GM18909 (cell line): ENCODE results near the gene DSCAM.

Experiments used
- ATAC-seq: cut with Tn5 transposase; IDR thresholded peaks from one replicate; pipeline ENCODE4 v1.9.1; 2021; ENCODE audit warnings: mild to moderate bottlenecking; ENCODE audit not compliant: unreplicated experiment, poor library complexity

Gene DSCAM

GRCh38 chr21:40567501-40567900, 279.5 kb downstream of the DSCAM start:
- ATAC-seq = no peak

GRCh38 chr21:40566486-40566885, 280.5 kb downstream of the DSCAM start:
- no peak for ATAC-seq

GRCh38 chr21:40564318-40564717, 282.6 kb downstream of the DSCAM start:
- no peak for ATAC-seq

GRCh38 chr21:40563900-40564299, 283.1 kb downstream of the DSCAM start:
- no peak for ATAC-seq

DNA sequence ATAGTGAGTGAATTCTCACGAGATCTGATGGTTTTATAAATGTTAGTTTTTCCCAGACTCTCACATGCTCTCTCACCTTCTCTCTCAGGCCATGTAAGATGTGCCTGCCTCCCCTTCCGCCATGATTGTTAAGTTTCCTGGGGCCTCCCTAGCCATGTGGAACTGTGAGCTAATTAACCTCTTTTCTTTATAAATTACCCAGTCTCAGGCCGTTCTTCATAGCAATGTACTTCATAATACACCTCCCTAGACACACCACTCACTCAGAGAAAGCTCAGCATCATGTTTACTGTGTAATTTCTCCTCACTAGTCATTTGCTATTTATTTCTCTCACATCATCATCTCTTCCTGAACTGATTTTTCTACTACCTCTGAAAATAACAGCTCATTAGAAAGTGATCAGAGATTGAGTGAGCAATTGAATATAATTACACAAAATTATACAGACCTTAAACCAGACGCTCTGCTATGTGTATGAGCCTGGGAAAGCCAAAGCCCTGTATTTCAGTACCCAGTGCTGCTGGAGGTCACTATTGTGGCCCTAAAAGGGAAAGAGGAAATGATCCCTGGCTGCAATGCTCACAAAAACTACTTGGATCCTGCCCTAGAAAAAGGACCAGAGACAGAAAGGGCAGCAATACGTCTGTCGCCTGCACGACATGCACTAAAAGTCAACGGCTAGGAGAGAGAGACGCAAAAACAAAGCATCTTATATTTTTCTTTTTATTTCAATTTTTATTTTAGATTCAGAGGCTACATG, 284.5 kb downstream of the DSCAM start:
- ATAC-seq = no peak

DNA sequence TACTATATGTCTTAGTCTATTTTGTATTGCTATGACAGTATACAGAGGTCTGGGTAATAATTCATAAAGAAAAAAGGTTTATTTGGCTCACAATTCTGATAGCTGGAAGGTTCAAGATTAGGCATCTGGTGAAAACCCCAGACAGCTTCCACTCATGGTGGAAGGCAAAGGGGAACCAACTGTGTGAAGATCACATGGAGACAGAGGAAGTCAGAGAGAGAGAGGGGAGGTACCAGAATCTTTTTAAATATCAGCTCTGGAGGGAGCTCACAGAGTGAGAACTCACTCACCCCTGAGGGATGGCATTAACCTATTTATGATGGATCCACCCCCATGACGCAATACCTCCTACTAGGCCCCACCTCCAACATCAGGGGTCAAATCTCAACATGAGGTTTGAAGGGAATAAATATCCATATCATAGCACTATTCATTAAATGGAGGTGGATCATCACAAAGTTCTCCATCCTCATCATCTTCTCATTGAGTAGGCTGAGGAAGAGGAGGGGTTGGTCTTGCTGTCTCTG, 290.5 kb downstream of the DSCAM start:
- no peak for ATAC-seq

DNA sequence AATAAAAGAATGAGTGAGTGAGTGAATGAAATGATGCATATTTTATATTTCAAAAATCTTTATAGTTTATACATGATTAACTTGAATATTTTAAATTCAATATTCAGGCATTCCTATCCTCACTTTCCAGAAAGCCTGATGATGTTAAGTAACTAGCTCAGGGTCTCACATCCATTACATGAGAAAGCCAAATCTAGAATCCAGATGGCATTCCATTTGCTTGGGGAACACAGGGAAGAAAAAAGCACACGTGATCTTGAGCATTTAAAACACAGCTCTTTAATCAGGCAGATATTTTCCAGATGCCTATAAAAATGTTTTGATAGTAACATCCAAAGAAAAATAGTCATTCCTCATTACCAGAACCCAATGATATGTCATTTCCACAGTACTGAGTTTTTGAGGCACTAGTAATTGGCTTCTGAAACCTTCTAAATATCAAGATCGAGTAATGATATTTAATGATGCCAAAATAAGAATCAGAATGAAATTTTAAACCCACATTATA, 291.9 kb downstream of the DSCAM start:
- no peak for ATAC-seq

DNA sequence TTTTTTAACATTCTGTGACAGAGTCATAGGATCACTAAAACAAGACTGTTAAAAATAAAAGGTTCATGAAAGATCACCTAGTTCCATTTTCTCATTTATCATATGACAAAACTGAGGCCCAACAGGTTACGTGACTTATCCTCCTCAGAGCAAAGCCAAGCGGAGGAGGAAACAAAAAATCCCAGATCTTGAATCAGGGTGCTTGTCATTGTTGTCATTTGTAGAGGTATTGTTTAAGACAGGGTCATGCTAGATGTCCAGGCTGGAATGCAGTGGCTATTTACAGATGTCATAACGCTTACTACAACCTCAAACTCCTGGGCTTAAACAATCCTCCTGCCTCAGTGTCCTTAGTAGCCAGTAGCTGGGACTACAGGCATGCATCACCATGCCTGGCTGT, 293.2 kb downstream of the DSCAM start:
- ATAC-seq = no peak

DNA sequence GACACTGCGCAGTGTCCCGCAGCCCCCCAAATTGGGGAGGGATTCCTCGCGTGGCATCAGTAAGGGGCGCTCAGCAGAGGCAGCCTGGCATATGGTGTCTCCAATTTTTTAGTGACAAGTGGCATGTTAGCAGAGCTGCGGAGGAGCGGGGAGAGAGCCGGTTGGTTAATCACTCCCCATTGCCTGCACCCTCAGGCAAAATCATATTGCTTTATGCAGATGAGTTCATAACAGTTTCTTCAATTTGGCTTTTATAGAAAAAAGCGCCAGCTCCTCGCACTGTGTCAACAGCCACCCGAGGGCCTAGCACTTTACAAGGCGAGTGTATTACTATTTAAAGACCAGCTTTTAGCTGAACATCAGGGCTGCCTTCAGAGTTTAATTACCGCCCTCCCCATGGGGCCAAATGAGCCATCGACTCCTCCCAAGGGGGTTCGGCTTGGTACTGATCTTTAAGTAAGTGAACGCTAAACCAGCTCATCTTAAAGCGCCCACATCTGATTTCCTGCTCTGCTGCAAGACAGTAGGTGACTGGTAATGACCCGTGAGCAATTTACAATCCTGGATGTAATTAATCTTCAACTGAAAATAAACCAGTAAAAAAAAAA, 298.9 kb downstream of the DSCAM start:
- no peak for ATAC-seq

DNA sequence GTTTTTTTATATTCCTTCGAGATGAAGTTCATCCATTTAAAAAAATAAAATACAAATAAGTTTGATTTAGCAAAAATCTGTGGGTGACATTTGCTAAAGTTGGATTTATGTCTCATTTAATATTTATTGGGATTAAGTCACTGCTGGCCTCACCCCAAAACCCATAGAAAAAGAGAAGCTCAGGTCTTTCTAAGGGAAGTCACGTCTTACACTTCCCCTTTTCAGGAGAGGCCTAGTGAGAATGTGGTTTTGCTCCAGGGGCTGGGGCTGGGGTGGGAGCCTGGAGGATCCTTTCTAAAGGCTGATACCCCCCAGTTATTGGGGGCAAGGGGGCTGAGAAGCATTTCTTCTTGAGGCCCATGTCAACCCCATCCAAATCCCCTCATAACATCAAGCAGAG, 300.3 kb downstream of the DSCAM start:
- ATAC-seq = no peak

DNA sequence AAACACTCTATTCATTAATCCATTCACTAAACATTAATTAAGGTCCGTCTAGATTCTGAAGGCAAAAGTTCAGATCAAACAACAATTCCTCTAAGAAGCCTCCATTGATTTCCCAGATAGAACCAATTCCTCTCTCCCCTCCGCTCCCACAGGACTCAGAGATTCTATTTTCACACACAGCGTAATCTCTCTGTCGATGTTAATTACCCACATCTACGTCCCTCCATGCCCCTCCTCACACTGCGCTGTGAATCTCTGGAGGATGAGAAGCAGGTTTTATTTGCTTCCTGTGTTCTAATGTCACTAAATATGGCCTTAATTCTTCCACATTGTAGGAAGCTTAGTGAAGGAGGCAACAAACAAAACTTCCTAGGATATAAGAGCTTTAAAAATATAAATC, 306.7 kb downstream of the DSCAM start:
- no peak for ATAC-seq

GRCh38 chr21:40534886-40535285, 312.1 kb downstream of the DSCAM start:
- no peak for ATAC-seq

GRCh38 chr21:40531431-40532110, 315.4 kb downstream of the DSCAM start:
- ATAC-seq = no peak

GRCh38 chr21:40531016-40531415, 315.9 kb downstream of the DSCAM start:
- no peak for ATAC-seq

DNA sequence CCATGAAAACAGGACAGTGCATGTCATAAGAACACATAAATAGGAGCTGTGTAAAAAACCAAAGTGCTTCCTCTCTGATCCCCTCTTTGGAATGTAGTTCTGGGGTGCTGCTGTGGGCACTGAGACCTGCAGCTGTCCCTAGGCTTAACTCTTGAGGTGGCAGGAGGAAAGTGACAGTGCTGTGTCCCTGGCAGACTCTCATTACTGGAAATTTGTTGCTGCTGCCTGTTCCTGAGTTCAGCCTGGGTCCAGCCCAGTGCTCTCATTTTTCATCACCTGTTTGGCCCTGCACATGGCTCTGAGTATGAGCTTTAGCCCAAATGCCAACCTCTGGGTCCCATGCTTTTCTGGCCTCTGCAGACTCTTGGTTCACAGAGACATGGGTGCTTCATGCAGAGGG, 329.3 kb downstream of the DSCAM start:
- ATAC-seq = no peak

DNA sequence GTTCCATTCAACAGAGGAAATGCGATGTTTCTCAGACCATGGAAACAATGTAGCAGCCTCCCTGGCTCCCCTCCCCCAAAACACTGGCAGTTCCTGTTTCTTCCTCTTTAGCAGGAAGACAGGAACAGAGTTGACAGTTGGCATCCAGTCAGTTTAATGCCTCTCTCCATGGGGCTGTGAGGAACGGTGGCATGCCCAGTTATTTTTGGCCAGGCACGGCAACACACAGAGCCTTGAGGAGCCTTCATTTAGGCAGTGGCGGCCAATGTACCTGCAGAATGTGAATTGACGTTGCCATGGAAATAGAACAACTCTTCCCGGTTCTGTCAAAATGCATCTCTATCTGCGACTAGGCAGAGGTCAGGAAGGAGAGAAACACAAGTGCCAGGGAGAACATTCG, 330.6 kb downstream of the DSCAM start:
- no peak for ATAC-seq

GRCh38 chr21:40512590-40512989, 334.4 kb downstream of the DSCAM start:
- ATAC-seq = no peak

GRCh38 chr21:40507978-40508377, 339.0 kb downstream of the DSCAM start:
- ATAC-seq = no peak

- no peak for ATAC-seq
Measured at GRCh38 chr21:40505681-40506080, 341.3 kb downstream of the DSCAM start.

GRCh38 chr21:40505244-40505643, 341.7 kb downstream of the DSCAM start:
- no peak for ATAC-seq

DNA sequence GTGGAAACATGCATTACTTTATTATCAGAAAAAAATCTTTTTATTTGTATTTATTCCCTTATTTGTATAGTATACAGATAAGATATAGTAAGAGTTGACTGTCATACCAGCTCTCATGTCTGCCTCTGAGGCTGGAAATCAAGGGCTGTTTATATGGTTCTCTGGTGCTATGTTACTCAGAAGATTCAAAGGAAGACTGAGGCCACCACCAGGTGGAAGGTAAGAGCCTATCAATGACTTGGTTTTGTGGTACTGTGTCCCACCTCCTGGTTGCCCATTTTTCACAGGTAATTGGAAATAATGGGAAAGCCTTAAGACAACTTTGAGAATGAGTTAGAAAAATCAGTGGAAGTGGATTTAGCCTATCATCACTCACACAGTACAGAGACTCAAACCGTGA, 342.1 kb downstream of the DSCAM start:
- ATAC-seq = no peak
